ENCODE results near the gene TPSG1.
A peak's percentile ranks its signal among the peaks of the same experiment; 100 is the strongest.
"Not testable (repeated sequence)": the region's sequence is repeated elsewhere in the genome, so short reads cannot be mapped to it uniquely, and the experiment has no call there.

TPSG1 gene

DNA sequence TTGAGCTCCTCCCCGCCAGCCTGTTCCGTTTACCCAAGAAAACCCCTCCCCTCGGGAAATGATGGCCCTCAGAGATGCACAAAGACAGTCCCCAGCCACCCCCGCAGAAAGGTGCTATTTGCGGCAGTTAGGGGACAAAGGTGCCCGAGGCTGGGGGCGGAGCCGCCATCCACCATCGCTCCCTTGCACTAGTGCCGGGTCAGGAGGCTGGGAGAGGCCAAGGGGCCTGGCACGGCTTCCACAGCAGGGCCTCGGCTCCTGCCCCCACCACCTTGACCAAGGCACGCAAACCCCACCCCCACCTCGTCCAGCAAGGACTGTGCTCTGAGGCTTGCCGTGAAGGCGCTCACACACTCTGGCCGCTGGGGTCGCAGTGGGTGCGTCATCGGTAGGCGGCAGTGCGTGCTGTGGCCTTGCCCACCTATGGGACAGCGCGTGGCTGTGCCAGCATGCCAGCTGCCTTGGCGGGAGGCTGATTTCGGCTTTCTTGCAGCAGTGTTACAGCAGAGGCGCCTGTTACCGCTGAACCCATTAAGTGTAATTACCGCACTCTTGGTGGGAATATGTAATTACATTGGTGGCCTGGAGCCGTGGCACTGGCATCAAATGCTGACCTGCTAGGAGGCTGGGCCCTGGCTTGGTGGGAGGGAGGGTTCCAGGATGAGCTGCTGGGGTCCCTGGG, 31.8 kb downstream of the TPSG1 start:
- DNase-seq = no peak

GRCh38 chr16:1192384-1193073, 32.5 kb downstream of the TPSG1 start:
- DNase-seq = no peak

GRCh38 chr16:1190789-1191188, 34.3 kb downstream of the TPSG1 start:
- not testable (repeated sequence) for DNase-seq

GRCh38 chr16:1189455-1189854, 35.6 kb downstream of the TPSG1 start:
- DNase-seq = no peak

- DNase-seq = peak; percentile 34
Observed at GRCh38 chr16:1188432-1189189, 36.5 kb downstream of the TPSG1 start.

DNA sequence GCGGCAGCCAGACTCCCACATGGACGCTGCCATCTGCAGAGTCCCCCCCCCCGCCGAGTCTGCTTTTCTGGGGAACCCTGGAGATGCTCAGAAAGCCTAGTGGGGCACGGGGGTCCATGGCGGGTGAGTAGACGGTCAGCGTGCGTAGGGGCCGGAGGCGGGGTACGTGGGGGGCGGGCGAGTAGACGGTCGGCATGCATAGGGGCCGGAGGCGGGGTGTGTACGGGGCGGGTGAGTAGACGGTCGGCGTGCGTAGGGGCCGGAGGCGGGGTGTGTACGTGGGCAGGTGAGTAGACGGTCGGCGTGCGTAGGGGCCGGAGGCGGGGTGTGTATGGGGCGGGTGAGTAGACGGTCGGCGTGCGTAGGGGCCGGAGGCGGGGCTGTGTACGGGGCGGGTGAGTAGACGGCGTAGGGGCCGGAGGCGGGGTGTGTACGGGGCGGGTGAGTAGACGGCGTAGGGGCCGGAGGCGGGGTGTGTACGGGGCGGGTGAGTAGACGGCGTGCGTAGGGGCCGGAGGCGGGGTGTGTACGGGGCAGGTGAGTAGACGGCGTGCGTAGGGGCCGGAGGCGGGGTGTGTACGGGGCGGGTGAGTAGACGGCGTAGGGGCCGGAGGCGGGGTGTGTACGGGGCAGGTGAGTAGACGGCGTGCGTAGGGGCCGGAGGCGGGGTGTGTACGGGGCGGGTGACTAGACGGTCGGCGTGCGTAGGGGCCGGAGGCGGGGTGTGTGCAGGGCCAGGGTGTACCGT, 39.4 kb downstream of the TPSG1 start:
- not testable (repeated sequence) for DNase-seq

DNA sequence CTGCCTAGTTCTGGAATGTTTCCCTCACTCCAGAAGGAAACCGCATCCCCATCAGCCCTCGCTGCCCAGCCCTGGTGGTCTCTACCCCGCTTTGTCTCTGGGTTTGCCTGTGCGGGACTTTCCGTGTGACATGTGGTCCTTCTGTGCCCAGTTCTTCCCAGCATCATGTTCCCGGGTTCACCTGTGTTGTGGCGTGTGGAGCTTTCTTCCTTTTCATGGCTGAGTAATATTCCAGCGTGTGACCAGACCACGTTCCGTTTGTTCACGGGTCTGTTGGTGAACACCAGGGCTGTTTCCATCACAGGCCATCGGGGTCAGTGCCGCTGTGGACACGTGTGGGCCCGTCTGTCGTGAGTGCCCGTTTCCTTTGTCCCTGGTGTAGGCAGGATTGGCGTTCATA, 40.1 kb downstream of the TPSG1 start:
- no peak for DNase-seq

- no peak for DNase-seq
Observed at GRCh38 chr16:1184156-1184868, 40.8 kb downstream of the TPSG1 start.

DNA sequence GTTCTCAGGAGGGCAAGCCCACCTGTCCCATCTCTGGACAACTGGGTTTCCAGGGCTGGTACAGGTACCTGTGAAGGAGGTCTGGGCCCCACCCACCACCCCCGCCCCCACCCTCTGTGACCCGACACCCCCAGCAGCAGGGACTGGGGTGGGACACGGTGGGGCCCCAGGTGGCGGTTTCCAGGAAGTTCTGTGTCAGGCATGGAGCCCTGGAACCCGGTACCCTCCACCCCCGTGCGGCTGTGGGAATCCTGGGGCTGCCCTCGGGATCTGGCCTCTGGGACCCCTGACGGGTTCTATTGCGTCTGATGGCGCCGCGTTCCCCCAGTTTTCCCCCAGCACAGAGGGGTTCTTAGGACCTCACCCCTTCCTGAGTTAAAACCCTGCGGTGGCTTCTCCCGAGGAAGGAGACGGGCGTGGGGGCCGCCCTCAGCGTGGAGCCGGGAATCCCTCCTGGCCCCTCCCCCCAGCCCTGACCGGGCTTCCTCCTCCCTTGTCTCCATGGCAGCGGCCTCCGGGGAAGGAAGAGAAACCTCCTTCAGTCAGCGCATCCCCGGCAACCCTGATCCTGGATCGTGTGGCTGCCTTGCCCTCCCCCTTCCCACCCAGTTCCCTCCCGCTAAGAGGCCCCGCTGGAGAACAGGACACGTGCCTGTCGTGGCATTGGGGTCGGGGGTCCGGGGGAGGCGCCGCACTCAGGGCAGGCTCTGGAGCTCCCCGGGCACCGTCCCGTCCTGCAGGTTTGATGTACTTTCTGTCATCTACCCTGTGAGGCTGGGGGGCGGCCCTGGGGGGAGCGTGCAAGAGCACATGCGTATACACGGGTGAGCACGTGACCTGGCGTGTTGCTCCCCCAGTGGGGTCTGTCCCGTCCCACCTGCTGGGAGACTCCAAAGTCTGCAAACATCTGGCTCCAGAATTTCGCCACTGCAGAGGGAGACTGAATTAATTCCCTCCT, 41.8 kb downstream of the TPSG1 start:
- no peak for DNase-seq

GRCh38 chr16:1182316-1182671, 42.8 kb downstream of the TPSG1 start:
- no peak for DNase-seq

GRCh38 chr16:1181404-1182315, 43.4 kb downstream of the TPSG1 start:
- DNase-seq = no peak

DNA sequence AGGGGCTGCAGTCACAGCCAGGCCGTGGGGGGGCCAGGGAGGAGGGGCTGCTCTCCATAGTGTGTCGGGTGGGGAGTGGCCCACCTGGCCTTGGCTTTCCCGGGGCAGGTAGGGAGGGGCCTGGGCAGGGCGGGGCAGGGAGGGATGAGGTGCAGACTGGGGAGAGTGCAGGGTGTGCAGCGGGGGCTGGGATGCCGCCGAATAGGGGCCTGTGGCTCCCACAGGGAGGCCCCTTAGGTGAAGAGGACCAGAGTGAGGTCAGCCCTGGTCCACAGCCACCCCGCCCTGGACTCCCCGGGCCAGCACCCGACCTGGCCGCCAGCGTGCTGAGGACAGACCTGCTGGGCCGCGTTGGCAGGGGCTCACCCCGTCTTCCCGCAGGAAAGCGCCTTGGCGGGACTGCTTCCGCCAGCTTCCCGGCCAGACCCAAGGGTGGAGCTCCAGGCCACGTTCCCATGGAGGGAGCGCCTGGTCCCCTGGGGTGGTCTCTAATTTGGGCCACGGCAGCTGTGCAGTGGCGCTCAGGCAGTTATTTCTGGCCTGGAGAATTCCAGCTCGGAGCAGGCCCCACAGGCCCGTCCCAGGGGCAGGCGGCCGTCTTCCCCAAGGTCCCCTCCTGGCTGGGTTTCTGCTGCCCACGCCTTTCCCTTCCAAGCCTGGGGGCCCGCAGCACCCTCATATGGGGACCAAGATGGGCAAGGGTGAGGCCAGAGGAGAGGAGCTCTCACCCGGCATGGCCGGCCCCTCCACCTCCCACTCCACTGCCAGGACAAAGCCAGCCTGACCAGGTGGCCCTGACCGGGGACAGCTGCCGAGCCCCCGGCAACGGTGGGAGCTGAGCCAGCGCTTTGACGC, 44.3 kb downstream of the TPSG1 start:
- no peak for DNase-seq

GRCh38 chr16:1178295-1178910, 46.7 kb downstream of the TPSG1 start:
- DNase-seq = no peak

DNA sequence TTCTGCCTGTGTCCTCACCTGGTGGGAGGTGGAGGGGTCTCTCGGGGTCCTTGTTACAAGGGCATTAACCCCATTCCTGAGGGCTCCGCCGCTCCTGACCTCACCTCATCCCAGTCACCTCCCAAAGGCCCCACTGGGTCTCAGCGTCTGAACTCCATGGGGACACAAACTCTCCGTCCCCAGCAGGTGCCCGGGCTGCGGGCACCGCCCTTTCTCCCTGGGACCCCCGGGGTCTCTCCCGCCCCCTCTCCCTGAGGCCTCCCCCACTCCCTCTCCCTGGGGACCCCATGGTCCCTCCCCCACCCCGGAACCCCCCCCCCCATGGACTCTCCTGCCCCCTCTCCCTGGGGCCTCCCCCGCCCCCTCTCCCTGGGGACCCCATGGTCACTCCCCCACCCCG, 47.3 kb downstream of the TPSG1 start:
- no peak for DNase-seq

DNA sequence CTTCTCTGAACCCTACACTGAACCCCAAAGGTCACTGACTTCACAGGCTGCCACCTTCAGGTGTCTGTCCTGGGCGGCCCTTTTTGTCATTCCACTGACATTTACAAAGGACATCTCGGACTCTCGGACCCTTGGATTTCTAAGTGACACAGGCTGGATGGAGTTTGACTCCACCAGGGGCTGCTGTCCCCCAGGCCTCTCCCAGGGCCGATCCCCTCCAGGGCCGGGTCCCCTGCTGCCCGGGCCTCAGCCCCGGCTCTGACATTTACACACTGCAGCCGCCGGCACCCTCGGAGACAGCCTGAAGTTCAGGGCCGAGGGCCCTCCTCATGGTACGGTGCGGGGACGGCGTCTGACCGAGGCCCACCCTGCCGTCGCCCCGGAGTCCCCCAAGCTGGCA, 48.0 kb downstream of the TPSG1 start:
- no peak for DNase-seq

DNA sequence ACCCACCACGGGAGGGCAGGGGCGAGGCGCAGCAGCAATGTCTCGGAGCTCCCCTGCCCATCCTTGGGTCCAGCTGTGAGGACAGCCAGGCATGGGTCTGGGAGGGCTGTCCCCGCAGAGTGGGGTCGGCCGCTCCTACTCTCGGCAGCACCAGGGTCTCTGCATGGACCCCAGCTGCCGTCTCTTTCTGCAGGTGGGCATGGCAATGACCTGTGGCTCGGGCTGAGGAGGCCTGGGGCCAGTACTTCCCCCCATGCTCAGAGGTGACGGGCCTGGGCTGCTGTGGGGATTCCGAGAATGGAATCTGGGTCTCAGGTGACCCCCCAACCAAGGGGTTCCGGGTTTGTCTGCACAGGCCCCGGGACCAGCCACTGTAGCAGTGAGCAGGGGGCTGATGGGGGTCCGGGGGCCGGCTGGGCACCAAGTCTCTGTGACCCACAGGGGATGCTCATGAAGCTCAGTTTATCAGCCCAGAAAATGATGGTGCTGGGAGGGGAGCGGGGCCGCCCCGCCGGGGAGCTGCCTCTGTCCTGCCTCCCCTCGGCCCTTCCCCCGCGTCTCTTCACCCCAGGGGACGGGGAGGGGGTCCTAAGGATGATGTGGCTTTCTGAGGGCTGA, 48.7 kb downstream of the TPSG1 start:
- DNase-seq = no peak

- DNase-seq = no peak
Observed at GRCh38 chr16:1175566-1176279, 49.3 kb downstream of the TPSG1 start.

All from CD4-positive, alpha-beta T cell treated with Interleukin-10 for 1 hour (primary cell).